Fibroblast of skin of back (primary cell): ENCODE data around the gene PFKFB4.
"Not testable (repeated sequence)": the region's sequence is repeated elsewhere in the genome, so short reads cannot be mapped to it uniquely, and the experiment has no call there.

ENCODE experiments used
- DNase-seq: peaks from one replicate; pipeline ENCODE4 v3.0.0-alpha.2; 2013

Gene PFKFB4

DNA sequence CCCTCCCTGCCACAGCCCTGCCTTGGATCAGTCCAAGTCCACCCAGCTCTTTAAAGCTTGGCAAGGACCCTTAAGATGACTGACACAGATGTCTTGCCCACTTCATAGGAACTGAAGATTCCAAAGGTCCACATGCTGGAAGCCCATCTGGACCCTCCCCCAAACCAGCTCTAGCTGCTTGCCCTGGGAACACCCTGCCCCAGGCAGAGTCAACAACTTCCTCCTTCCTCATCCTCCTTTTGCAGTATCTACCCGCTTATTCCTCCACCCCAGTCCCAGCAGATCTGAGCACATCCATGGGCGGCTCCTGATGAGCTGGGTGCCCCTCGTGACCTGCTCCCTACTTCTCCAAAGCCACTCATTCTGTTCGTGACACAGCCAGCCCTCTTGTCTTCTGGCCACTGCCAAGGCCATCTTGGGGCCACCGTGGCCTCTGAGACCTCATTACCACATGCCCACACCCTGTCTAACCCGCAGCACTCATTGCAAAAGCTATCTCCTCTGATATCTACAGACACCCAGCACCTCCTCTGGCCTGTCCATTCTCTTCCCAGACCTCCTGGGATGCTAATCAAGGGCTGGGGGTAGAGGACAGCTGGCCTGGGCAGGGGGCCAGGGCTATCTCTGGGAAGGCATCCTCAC lies 2.0 kb upstream of the PFKFB4 start:
- no peak for DNase-seq

DNA sequence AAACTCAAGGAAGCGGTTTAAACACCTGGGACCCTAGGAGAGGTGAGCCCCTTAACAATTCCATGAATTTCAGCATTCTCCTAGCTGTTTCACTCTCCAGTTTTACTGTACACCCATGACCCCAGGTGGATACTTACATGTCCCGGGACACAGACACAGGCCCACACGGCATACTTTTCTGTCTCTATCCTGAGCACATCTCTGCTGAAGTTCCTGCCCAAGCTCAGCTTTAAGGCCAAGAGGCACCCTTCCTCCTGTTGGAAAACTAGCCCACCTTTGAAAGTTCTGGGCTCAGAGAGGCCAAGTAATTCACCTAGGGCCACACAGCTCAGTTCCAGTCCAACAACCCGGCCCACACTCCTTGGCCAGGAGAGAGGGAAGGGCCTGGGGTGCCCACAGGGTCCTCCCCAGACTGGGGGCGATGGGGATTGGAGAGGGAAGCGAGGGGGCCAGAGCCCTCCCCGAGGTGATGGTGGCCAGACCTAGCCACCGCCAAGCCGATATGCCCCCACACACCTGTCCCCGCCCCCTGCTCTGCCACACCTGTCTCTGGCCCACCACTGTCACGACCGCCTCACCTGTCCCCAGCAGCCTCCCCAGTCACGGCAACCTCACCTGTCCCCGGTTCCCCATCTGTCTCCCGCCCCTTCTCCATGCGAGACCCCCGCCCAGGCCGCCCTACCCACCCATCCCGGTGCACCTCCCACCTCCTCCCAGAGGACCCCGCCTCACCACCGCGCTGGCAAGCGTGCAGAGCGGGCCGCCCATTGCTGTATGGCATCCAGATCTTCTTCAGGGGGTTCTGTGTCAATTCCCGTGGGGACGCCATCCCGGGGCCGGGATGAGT lies 431 bp downstream of the PFKFB4 start:
- no peak for DNase-seq

DNA sequence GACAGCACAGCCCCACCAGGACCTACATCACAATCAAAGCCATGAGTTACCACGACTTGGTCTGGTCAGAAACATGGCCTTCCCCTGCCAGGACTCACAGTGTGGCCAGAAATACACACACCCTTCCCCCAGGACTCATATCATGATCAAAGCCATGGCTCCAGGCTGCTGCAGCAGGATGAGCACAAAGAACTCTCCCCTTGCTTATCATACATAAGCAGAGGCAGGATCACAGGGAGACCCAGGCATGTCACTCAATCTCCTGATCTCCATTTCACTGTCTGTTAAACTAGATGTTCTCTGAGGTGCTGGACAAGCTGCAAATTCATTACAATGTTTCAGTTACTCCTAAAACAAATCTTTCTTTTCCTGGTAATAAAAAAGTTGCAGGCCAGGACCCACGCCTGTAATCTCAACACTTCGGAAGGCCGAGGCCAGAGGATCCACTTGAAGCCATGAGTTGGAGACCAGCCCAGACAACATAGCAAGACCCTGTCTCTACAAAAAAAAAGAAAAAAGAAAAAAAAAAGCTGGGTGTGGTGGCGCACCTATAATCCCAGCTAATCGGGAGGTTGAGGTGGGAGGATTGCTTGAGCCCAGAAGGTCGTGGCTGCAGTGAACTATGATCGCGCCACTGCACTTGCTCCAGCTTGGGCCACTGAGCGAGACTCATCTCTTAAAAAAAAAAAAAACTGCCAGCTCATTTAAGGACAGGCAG lies 1.2 kb downstream of the PFKFB4 start:
- DNase-seq, result no peak

DNA sequence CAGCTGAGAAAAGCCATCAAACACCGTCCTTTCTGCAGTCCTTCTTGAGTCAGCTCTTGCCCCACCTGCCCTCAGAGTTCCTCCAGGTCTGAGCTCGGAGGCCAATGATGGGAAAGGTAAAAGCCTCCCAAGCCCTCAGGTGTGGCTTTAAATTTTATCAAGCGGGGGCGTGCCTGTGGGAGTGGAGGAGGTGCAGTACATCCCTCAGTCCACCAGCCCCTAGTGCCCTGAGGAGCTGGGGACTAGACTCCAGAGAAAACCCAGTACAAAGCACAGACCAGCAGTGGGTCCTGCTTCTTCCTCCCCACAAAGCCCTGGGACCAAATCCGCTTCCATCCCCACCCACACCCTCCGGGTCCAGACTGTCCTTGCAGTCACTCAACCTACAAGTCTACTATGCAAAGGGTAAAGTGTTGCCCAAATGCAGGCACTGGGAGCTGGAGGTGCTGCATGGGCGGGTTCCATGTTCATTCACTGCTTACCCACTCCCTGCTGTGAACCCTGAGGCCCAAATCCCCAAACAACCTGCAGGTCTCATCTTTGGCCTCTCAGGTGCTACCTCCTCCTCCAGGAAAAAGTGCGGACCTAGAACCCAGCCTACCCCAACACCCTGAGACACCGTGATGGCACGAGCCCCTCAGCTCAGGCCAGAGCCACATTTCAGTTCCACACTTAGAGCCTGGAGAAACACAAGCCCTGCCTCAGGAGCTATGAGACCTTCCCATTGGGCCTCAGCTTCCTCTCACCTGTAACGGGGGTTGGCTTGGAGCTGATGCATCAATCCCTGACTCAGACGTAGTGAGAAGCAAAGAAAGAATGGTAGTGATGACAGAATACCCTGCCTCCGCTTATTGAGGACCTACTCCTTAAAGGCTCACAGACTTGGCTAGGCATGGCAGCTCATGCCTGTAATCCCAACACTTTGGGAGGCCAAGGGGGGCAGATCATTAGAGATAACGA lies 2.4 kb downstream of the PFKFB4 start:
- DNase-seq, result no peak

DNA sequence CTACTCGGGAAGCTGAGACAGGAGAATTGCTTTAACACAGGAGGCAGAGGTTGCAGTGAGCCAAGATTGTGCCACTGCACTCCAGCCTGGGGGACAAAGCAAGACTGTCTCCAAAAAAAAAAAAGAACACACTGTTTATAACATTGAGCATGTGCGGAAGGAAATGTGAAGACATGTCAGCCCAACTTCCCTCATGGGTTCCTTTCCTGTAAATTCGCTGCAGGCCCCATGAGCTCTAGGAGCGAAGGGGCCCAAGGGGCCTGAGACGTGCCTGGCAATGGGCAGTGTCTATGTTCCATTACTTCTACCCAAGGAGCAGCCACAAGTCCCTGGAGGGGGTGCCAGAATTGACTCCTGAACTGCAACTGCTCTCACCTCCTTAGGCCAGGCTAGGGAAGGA lies 3.2 kb downstream of the PFKFB4 start:
- no peak for DNase-seq

DNA sequence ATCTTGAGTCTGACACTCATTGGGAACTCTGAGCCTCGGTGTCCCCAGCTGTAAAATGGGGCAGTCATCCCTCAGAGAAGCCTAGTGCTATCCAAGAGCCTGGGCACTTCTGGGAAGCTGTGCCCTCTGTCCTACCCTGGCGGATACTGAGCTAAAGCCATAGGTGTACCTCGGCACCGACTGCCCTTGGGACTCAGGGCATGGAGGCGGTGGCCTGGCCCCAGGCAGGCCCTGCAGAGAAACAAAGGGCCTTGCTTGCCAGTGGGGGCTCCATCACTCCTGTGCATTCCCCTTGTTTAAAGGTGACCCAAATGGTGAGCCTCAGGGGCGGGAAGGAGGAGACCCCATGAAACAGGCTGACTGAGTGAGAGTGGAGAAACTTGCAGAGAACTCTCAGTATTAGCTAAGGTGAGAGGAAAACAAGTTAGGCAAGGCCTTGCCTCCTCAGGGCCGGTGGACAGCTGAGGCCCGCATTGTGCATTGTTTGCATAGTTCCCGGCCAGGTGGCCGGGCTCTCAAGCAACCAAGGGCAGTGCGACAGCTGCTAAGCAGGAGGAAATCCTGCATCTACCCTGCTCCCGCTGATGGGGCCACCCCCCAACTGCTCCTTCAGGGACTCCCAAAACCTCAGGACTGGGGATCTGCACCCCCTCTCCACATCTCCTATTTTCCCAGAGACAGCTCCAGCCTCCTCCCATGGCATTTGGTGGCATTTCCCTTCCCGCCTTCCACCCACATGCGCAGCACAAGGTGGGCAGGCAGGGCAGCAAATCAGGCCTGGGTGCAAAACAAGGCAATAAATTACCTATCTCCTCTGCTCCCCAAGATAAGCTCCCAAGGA lies 4.3 kb downstream of the PFKFB4 start:
- DNase-seq, result no peak

DNA sequence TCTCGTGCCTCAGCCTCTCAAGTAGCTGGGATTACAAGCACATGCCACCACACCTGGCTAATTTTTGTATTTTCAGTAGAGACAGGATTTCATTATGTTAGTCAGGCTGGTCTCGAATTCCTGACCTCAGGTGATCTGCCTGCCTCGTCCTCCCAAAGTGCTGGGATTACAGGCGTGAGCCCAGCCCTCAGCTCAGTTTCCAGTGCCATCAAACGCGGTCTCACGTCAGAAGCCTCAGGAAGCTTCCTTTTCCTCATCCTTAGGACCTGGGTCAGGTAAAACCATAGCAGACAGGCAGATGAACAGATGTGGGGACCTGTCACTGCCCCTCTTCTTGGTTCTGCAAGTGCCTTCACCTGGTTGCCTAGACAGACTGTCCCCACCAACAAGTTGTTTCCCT lies 5.0 kb downstream of the PFKFB4 start:
- not testable (repeated sequence) for DNase-seq

DNA sequence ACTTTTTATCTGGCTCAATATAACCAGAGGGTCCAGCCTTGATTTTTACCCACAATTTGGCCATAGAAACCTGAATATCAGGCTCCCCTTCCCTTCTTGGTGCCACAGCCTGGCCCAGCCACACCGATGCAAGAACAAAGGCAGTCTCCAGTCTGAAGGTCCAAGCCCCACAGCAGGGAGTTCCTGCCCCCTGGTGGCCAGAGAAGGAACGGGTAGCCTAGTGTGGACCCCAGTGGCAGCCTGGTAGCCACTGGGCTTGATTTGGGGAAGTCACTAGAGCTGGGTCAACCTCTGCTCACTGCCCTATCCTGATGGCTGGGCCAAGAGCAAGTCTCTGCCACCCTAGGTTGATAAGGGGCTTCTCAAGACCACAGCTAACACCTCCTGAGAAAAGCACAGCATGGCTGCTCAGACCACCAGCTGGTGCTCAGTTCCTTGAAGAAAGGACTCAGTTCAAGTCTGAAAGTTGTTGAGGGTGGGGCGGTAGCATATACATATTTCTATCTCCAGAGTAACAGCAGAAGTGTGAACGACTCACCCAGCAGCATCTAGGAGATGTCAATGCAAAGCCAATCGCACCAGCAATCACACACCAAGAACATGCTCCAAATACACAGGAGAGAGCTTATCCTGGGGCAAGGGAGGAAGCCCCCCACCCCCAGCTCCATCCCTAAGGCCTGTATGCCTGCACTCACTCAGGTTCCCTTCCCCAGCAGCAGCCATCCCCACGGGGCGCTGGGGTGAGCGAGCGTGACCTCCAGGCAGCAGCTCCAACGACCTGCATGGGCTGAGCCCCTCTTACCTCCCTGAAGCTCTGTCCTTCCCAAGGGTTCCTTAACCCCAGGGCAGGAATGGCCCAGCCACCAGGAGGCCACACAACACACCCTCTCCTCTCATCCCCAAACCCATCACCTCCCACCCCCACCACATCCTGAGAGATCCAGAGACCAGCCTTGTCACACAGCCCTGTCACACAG lies 7.6 kb downstream of the PFKFB4 start:
- DNase-seq, result peak; percentile 67

DNA sequence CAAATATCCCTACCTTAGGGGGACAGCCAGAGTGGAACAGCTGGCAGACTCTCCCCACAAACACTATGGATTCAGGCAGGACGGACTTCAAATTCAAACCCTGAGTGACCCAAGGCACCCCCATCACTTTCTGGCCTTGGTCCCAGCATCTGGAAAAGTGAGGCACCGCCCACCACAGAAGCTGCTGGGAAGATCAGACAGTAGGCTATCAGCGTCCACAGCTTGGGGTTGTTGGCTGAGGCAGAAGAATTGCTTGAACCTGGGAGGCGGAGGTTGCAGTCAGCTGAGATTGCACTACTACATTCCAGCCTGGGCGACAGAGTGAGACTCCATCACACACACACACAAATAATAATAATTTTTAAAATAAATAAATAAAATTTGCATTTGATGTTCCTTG lies 8.5 kb downstream of the PFKFB4 start:
- DNase-seq, result no peak

DNA sequence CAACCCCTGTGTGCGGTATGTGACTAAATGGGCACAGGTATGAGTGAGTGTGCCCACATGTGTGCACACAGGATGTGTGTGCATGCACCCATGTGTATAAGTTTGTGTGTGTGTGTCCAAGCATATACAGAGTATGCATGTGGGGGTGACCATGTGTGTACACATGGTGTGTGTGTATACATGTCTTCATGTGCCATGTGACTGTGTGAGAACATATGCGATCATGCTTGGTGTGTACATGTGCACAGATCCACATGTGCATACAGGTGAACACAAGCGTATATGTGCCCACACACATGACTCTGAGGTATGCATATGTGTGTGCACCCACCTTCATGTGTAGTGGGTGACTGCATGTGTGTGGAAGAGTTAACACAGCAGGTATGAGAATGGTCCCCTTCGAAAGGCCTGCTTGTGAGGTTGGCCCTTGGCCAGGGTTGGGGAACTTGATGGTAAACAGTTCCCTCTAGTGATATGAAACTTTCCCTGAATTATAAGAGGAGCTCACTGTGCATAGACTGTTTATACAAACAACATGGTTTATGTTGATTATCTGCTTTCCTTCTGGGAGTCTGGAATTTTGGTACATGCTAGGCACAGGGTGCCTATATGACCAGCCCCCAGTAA lies 10.3 kb downstream of the PFKFB4 start:
- DNase-seq, result no peak

DNA sequence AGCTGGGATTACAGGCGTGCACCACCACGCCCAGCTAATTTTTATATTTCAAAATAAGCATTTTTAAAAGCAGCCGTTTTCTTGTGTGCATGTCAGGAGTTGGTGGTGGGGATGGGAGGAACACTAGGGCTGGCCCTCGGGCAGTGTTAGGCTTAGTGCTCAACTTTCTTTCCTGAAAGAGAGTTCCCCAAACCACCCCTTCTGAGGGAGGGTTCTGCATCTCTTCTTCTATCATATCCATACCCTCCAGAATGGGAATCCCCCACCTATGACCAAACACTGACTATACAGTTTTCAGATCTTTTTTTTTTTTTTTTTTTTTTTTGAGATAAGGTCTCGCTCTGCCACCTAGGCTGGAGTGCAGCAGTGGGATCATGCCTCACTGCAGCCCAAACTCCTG lies 12.5 kb downstream of the PFKFB4 start:
- DNase-seq, result no peak

DNA sequence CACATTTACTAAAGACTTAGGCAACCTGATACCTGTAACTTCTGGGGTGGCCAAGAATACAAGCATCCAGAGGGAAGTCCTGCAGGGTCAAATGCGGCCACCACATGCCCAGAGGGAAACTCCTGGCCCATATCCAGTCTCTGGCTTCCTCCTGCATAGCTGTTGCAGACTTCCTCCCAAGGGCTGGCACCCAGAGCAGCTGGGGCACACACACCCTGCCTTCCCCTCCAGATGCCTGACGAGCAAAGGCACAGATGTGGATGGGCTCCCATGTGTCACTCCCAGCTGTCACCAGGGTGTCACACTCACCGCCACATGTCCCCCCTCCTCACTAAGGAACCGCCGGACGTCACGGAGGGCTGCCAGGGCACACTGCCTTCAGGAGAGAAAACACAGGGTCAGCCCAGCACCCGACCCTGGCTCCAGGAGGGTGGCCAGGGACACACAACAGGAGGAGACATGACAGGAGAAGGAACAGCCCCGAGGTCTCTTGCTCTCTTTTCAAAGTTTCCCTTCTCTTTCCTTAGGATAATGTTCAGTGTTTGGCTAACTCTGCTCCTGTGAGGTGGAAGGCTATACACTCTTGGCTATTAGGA lies 13.2 kb downstream of the PFKFB4 start:
- DNase-seq, result no peak

DNA sequence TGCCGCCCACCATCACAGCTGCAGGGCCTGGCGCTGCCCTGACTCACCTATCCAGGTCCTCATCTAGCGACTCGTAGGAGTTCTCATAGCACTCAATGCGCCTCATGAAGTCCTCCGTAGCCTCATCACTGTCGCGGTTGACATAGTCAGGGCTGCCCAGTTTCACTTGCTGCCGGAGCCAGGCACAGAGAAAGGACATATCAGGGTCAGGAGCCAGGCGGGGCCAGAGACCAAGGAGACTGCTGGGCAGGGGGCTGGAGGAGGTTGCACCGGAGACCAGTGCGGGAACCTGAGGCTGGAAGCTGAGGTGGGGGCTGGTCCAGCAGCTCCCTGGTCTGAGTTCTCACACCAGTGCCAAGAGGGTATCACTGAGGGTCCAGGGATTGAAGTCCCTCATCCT lies 18.2 kb downstream of the PFKFB4 start:
- DNase-seq, result no peak

DNA sequence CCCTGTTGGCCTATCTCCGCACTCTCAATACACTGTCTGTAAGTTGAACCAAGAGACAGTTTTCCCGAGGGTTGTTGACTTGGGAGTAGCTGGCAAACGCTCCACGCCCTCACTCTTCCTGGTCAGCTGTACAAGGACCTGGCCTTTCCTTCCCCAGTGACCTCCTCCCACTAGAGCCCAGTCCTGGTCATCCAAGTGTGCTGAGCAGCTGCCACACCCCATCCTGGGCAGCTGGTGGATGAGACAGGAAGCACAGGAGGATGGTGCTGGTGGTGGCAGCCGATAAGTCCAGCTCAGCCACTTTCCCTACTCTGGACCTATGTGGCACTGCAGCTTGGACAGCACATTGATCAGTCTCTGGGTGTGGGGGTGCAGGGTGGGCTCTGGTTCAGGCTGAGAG lies 19.8 kb downstream of the PFKFB4 start:
- no peak for DNase-seq

DNA sequence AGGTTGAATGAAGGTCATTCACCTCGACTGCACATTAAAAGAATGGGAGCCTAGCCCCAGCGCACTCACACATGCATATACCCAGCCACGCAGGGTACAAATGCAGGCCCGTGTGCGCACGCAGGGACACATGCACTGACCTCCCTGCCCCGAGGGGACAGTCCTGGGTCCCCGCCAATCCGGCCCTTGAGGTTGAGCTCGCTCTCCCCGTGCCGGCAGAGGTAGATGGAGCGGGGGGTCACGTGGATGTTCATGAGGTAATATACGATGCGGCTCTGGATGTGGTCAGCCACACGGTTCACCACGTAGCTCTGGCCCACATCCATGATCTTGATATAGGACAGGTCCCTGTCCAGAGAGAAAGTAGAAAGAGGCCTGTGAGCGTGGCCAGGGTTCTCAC lies 20.5 kb downstream of the PFKFB4 start:
- no peak for DNase-seq

DNA sequence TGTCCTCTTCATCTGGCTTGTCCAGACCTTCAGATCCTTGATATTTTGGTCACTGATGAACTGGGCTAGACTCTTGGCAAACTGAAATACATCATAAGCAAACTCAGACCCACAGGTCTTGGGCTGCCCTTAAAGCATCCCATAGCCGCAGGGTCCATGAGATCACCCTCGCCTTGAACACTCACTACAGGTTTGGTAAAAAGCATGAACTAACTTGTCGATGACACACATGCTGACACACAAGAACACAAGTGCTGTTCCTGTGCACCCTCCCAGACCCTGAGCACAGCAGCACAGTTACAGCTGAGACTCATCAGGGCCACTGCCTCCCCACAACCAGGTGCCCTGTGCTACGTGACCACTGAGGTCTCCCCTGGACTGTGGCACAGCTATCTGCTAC lies 21.0 kb downstream of the PFKFB4 start:
- DNase-seq, result no peak

DNA sequence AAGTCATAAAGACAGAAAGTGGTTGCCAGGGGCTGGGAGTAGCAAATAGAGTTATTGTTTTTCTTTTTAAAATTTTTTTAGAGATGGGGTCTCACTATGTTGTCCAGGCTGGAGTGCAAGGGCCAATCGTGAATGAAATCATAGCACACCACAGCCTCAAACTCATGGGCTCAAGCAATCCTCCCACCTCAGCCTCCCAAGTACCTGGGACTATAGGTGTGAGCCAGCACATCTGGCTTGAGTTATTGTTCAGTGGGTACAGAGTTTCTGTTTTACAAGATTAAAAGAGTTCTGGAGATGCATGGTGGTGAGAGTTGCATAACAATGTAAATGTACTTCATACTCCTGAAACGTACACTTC lies 23.6 kb downstream of the PFKFB4 start:
- no peak for DNase-seq

DNA sequence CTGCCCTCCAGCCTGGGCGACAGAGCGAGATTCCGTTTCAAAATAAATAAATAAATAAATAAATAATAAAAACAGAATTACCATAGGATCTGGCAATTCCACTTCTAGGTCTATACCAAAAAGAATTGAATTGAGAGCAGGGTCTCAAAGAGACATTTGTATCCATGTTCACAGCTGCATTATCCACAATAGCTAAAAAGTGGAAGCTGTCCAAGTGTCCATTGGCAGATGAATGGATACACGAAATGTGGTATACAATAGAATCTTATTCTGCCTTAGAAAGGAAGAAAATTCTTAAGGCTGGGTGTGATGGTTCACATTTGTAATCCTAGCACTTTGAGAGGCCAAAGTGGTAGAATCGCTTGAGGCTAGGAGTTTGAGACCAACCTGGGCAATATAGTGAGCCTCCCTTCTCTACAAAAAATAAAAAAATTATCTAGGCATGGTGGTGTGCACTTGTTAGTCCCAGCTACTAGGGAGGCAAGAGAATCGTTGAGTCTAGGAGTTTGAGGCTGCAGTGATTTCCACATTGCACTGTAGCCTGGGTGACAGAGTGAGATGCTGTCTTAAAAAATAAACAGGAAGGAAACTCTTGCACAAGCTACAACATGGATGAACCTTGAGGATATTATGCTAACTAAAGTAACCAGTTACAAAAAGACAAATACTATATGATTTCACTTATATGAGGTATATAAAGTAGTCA lies 24.2 kb downstream of the PFKFB4 start:
- DNase-seq, result no peak

DNA sequence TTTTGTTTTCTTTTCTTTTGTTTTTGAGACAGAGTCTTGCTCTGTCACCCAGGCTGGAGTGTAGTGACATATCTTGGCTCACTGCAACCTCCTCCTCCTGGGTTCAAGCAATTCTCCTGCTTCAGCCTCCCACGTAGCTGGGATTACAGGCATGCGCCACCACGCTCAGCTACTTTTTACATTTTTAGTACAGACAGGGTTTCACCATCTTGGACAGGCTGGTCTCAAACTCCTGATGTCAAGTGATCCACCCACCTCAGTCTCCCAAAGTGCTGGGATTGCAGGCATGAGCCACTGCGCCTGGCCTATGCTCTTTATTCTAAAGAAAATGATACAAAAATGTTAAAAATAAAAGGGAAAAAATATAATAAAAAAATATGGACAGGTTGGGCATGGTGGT lies 25.9 kb downstream of the PFKFB4 start:
- DNase-seq, result not testable (repeated sequence)
